Stimulated activated CD4-positive, alpha-beta T cell treated with anti-CD3 and anti-CD28 coated beads, TNF-alpha, amount 100 ng/mL, for 24 hours (primary cell): ENCODE results near the gene FIBCD1.

ENCODE experiments used
- DNase-seq, 3 experiments: peaks; one replicate each; pipeline ENCODE4 v3.0.0-alpha.2; 2020; ENCODE audit warnings: low read depth in 3 of 3

The FIBCD1 gene

DNA sequence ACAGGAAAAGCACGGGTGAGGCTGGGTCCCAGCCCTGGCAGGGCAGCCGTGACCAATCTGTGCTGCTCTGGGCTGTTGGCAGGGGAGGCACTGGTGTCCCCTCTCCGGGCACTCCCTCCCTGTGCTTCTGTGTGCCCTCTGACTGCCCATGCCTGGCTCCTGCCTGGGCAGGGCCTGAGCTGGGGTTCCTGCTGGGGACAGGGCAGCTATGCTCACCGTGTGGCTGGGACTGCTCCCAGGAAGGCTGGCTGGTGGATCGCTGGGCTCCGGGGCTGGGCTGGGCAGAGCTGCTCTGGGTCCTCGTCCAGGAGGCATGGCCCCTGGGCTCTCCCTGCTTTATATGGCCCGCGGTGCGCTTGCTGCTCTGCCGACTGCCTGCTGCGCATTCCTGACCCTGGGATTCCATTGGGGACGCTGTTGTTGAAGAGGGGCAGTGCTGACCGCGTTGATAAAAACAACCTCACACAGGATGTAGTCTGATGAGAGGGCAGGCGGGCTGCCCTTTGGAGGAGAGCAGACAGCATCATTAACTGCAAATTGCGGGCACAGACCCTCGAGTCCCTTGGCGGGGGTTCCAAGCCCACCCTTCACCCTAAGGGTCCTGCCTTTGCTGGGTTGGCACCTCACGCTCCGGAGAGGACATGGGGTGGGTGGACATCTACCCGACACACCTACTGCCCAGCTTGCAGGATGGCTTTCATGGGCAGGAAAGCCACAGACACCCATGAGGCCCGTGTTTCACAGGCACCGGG, 43.4 kb downstream of the FIBCD1 start:
- no peak for DNase-seq

DNA sequence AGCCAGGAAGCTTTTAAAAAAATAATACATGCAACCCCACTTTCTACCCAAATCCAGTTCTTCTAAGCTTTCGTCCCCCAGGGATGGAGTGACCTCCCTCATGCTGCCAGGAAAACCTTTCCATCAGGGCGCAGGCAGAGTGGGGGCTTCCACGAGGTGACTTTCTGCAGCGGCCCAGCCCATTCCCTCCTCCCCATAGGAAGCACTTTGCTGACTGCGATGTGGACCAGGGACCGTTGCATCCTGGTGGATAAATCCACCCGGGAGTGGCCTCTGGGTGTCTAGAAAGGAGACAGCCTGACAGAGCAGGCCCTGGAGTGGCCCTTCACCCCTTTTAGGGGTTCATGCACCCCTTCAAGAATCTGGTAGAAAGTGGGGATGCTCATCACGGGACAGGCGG, 44.0 kb downstream of the FIBCD1 start:
- DNase-seq = no peak

DNA sequence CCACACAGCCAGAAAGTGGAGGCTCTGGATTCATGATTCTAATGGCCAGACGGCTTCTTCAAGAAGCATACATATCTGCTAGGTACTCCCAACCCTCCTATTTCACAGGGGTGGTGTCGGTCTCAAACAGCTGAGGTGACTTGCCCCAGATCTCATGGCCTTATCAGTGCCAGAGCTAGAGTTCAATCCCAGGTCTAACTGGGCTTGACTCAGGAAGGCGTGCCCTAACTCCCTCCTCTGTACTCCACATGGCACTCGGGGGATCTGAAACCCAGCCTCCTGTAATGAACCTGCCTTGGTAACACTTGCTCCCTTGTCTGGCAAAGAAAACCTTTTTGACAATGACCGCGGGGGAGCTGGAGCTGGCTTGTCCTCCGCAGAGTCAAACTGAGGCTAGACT, 44.5 kb downstream of the FIBCD1 start:
- no peak for DNase-seq

DNA sequence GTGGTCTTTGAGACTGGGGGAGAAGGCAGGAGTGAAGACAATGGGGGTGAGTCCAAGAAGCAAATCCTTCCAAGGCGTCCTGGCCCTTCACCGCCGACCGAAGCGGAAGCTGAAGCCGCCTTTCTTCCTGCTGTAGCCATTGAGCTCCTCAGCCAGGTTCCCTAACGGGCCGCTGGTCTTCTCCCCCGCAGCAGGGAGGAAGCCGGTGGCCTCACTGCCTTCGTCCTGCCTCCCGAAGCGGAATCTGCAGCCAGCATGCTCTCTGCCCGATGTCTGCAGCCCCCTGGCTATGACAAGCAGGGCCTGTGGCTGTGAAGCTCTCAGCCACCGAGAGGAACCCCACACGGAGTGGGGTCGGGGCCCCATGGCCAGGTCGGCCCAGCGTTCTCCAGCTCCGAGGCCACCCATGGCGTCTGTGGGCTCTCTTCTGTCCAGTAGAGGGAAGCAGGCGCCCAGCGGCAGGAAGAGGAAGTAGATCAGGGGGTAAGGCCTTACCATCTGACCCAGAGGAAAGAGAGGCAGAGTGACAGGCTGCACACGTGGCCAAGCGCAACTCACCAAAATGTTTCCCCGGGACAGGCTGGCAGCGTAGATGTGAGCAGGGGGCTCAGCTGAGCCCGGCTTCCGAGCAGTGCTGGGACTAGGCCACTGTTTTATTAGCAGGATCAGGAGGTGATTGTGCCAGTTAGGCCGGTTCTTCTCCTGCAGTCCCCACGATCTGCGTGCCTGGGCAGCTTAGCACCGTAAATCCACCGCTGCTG, 45.5 kb downstream of the FIBCD1 start:
- no peak for DNase-seq

DNA sequence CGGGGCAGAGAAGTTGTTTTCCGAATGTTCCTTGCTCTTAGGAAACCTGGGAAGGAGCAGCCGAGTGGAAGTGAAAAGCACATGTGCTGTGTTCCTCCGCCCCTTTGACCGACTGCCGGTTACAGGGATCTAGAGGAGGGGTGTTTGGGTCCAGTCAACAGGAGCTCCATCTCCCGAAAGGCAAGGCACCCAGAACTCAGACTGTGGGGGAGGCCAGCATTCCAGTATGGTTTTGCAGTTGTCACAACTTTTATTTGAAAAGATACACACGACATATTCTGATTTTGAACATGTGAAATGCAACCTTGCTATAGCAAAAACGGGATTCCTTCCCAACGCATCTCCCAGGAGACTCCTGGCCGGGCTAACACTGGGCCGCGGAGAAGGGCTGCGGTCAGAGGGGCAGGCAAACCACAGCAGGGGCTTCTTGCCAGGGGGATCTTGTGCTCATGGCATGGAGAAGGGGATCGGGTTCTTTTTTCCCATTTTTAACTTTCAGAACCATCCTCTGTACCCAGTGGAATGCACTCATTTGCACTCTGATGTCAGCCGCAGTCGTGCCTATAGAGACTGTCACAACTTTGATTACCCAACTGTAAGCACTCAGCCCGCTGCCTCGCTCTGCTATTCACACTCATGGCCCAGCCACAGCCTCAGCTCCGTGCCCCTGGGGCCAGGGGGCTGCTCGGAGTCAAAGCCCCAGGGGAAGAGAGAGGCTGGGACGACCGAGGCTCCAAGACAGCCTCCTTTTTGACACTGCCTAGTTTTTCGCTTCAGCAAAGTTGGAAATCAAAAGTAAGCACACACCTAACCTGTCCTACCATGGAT, 46.4 kb downstream of the FIBCD1 start:
- DNase-seq = no peak

DNA sequence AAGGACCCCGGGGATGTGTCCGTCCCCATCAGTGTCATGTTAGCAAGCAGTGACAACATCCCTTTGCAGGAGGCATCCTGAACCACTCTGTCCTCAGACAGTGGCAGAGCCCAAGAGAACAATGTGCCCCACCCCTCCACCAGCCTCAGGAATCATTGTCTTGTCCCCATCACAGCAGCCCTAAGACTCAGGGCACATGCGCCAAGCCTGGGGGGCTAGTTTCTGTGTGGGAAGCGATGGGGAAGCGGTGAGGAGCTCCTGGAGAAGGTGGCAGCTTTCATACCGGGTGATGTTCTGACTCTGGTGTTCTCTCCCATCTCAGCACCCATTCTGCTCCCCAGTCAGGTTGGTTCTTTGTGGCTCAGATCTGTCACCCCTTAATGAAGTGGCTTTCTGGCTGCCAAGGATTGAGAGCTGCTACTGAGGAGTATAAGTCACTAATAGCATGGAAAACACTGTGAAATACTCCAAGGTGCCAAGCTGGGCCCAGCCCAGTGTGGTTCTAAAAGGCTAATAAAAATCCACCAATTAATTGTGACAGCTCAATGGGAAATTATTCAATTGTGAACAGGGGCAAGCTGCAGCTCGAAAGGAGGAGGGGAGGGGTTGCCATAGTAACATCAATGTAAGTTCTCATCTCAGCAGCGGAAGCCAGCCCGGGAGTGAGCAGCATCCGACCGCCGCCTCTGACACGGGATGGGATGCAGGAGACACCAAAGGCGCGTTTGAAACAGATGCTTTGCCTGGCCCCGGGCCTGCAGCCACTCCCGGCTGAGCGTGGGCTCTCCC, 47.2 kb downstream of the FIBCD1 start:
- no peak for DNase-seq

DNA sequence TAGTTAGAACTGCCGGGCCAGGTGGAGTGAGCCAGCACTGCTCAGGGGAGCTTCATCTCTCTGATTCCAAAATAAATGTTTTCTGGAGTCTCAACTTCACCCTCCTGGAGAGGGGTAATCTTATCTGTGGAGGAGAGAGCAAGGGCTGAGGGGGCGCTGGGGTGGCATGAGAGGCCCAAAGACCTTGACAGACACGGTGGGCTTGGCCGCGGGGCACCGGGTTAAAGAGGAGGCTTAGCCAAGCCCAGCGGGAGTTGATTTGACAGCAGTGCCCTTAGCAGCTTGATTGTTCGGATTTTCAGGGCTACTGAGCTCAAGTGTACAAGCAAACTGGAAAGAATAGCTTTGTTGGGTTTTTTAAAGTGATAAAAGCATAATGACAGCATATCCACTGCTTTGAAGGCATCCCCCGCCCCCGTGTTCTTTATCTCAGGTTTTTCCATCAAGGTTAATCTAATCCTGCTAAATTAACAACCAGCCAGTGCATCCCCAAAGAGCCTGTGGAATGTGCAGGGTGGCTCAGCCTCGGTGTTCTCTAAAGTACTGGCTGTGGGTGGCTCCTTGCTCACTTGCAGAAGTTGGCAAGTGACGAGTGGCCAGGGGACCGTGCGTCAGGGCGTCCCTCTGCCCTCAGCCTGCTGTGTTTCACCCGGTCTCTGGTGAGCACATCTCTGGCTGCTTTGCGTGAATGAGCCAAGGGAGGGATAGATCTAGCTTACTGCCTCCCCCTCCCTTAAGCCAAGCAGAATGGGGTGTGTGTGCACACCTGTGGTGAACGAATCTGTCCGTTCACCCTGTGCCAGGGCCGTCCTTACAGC, 48.0 kb downstream of the FIBCD1 start:
- no peak for DNase-seq

DNA sequence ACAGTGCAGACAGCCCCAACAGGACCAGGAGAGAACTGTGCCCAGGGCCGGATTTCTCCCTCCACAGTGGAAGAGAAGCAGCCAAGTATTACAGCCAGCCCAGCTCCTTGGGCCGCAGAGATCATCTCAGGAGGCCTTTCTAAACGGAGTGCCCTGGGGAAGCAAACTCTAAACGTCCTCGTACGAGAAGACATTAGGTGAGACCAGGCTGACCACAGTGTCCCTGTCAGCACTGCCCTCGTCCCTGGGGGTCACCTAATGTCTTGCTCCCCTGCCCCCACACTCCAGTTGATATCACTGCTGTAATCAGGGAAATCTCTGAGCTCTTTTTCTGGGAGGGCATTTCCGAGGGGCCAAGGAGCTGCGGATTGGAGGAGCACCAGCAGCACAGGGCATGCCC, 48.9 kb downstream of the FIBCD1 start:
- DNase-seq = no peak

DNA sequence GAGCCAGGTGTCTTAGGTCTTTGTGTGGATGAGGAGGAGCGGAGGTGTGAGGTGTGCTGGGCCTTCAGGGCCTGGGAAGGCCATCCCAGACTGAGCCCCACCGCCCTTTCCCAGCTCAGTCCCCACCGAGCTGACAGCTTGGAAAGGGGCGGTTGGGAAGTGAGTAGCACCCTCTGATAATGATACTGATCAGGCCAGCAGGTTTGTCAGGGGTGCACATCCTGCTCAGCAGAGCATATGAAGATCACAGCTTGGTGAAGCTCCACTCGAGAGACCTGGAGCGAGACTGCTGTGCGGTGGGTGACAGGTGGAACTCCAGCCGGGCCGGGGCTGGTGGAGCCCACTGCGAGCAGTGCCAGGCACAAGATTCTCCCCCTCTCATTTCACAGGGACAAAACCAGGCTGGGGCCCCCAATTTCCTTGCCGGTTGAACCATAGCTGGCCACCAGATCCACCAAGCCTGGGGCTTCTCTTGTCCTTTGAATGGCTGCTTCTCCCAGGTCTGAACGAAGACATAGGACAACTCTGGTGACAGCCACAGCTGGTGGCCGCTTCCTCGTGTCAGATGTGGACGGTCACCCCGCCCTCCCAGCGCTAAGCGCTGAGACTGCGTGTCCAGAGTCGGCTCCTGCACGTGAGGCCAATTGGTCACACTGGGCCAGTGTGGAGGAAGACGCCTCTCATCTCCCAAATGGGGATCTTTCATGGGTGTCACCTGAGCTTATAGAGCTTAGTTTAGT, 50.7 kb downstream of the FIBCD1 start:
- DNase-seq = no peak

DNA sequence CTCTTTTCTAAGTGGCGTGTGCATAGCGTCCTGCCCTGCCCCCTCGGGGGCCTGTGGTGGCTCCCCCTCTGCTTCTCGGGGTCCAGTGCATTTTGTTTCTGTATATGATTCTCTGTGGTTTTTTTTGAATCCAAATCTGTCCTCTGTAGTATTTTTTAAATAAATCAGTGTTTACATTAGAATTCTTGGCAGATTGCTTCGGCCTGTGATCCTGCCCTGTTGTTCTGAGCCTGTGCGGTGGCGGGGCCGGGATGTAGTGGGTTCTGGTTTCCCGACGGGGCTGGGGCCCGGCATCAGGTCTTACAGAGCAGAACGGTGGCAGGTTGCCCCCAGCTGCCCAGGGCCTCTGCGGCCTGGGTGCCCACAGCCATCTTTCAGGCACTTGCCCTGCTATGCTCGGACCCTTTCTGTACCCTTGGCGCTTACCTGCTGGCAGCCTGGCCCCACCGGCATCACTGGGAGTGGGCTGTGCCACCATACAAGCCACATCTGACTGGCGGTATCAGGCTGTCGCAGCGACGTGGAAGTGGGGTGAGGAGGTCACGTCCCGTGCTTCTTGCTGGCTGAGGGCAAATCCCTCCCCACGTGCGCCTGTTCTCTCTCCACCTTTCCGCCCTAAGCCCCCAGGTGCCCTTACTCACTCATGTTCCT, 51.4 kb downstream of the FIBCD1 start:
- no peak for DNase-seq

DNA sequence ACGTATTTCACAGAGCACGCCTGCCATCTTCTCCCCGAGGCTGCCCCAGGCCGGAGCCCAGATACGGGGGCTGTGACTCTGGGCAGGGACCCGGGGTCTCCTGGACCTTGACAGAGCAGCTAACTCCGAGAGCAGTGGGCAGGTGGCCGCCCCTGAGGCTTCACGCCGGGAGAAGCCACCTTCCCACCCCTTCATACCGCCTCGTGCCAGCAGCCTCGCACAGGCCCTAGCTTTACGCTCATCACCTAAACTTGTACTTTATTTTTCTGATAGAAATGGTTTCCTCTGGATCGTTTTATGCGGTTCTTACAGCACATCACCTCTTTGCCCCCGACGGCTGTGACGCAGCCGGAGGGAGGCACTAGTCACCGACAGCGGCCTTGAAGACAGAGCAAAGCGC, 52.1 kb downstream of the FIBCD1 start:
- no peak for DNase-seq

DNA sequence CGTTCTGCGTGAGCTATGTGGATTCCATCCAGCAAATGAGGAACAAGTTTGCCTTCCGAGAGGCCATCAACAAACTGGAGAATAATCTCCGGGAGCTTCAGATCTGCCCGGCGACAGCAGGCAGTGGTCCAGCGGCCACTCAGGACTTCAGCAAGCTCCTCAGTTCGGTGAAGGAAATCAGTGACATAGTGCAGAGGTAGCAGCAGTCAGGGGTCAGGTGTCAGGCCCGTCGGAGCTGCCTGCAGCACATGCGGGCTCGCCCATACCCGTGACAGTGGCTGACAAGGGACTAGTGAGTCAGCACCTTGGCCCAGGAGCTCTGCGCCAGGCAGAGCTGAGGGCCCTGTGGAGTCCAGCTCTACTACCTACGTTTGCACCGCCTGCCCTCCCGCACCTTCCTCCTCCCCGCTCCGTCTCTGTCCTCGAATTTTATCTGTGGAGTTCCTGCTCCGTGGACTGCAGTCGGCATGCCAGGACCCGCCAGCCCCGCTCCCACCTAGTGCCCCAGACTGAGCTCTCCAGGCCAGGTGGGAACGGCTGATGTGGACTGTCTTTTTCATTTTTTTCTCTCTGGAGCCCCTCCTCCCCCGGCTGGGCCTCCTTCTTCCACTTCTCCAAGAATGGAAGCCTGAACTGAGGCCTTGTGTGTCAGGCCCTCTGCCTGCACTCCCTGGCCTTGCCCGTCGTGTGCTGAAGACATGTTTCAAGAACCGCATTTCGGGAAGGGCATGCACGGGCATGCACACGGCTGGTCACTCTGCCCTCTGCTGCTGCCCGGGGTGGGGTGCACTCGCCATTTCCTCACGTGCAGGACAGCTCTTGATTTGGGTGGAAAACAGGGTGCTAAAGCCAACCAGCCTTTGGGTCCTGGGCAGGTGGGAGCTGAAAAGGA, 53.3 kb downstream of the FIBCD1 start:
- DNase-seq = no peak

DNA sequence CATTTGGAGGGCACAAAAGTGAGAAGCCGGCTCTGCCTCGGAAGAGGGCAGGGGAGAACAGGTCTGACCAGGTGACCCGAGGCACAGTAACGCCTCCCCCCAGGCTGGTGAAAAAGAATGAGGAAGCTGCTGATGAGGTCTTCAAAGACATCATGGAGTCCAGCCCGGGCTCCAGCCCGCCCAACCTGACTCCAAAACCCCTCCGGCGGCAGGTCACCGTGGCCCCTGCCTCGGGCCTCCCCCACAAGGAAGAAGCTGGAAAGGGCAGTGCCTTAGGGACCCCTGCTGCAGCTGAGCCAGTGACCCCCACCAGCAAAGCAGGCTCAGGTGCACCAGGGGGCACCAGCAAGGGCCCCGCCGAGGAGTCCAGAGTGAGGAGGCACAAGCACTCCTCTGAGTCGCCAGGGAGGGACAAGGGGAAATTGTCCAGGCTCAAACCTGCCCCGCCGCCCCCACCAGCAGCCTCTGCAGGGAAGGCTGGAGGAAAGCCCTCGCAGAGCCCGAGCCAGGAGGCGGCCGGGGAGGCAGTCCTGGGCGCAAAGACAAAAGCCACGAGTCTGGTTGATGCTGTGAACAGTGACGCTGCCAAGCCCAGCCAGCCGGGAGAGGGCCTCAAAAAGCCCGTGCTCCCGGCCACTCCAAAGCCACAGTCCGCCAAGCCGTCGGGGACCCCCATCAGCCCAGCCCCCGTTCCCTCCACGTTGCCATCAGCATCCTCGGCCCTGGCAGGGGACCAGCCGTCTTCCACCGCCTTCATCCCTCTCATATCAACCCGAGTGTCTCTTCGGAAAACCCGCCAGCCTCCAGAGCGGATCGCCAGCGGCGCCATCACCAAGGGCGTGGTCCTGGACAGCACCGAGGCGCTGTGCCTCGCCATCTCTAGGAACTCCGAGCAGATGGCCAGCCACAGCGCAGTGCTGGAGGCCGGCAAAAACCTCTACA, 54.2 kb downstream of the FIBCD1 start:
- no peak for DNase-seq

DNA sequence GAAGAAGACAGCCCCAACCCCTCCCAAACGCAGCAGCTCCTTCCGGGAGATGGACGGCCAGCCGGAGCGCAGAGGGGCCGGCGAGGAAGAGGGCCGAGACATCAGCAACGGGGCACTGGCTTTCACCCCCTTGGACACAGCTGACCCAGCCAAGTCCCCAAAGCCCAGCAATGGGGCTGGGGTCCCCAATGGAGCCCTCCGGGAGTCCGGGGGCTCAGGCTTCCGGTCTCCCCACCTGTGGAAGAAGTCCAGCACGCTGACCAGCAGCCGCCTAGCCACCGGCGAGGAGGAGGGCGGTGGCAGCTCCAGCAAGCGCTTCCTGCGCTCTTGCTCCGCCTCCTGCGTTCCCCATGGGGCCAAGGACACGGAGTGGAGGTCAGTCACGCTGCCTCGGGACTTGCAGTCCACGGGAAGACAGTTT, 54.9 kb downstream of the FIBCD1 start:
- no peak for DNase-seq

DNA sequence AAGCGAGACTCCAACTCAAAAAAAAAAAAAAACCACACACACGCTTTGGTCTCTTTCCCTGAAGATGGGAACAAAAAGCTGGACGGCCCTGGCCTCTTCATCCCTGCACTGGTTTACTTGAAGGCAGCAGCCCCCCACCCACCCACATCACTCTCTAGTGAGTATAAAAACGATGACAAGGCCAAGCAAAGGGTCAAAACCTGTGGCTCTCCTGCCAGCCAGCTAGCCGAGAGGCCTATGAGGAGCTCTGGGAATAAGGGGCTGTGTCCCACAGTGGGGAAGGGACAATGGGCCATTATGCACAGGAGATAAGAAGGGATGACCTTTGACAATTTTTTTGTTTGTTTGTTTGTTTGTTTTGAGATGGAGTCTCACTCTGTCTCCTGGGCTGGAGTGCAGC, 55.6 kb downstream of the FIBCD1 start:
- no peak for DNase-seq

DNA sequence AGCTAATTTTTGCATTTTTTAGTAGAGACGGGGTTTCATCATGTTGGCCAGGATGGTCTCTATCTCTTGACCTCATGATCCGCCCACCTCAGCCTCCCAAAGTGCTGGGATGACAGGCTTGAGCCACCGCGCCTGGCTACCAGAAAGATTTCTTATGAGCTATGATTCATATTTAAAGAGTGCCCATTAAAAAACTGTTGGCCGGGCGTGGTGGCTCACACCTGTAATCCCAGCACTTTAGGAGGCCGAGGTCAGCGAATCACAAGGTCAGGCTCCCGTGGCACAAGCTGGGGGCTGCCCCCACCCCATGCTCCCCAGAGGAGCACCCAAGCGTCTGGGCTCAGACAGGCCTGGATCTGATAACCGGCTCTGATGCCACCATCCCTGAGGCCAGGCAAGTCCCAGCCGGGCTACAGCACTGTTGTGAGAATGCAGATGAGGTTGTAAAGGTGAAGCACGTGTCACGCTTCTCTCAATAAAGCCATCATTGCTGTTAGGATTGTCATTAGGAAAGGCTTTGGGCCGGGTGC, 56.3 kb downstream of the FIBCD1 start:
- no peak for DNase-seq

DNA sequence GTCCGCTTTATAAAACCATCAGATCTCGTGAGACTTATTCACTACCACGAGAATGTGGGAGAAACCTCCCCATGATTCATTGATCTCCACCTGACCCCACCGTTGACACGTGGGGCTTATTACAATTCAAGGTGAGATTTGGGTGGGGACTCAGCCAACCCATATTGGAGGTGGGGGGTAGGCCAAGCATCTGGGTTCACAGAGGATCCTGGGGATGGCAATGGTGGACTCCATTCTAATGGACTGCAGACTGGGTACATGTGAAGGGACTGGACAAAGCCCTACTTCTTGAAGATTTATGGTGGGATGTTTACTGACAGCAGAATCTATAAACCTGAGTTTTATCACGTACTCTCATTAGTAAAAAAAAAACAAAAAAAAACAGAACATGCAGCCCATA, 57.5 kb downstream of the FIBCD1 start:
- DNase-seq = no peak
